GM18526 (cell line): ENCODE results near the gene RSAD2.

Experiments used
- POLR2A ChIP-seq: IDR thresholded peaks from 3 replicates; pipeline ENCODE4 v1.6.1; 2011; ENCODE audit not compliant: insufficient read length; ENCODE audit errors: extremely low read depth

Gene RSAD2

DNA sequence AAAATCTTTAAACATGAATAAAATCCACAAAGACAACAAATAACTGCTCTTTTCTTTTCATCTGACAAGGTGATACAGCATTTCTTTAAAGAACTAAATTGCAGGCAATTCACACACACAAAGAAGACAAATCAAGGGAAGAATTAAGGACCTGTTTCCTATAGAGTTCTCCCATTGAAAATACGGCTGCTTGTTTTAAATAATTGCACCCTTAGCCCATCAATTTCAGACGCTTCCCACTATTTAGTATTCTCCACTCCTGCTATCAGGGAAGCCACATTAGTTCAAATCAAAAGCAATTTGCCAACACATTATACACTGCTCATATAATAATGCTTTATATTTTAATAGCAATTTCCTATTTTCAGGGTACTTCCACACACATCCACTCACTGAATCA, 23.2 kb upstream of the RSAD2 start:
- no peak for TF ChIP-seq POLR2A

GRCh38 chr2:6855860-6856547, 21.6 kb upstream of the RSAD2 start:
- TF ChIP-seq POLR2A, result no peak

- TF ChIP-seq POLR2A, result no peak
These were observed 21.0 kb upstream of the RSAD2 start for GRCh38 chr2:6856548-6856920.

- no peak for TF ChIP-seq POLR2A
These were observed 17.3 kb upstream of the RSAD2 start for GRCh38 chr2:6860296-6860695.

- TF ChIP-seq POLR2A, result no peak
These were observed 13.8 kb upstream of the RSAD2 start for GRCh38 chr2:6863792-6864191.

DNA sequence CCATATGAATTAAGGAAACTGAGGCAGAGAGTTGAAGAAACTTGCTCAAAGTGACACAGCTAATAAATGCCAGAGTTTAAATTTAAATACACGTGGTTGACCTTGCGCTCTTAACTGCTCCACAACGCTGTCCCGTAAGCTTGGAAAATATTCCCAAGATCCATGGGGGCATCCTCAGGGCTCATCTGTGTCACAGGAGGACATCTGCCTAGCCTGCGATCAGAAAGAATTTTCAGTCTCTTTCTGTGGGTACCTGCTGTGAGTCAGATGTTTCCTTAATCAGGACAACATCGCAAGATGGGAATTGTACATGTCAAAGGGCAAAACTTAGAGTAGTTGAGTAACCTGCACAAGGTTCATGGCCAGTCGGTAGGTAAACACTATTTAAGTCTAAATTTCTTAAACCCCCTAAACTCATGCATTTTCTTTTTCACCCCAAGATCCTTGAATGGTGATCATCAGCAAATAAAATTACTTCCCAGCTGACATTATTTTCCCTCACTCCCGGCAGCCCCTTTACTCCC, 13.3 kb upstream of the RSAD2 start:
- TF ChIP-seq POLR2A, result no peak

DNA sequence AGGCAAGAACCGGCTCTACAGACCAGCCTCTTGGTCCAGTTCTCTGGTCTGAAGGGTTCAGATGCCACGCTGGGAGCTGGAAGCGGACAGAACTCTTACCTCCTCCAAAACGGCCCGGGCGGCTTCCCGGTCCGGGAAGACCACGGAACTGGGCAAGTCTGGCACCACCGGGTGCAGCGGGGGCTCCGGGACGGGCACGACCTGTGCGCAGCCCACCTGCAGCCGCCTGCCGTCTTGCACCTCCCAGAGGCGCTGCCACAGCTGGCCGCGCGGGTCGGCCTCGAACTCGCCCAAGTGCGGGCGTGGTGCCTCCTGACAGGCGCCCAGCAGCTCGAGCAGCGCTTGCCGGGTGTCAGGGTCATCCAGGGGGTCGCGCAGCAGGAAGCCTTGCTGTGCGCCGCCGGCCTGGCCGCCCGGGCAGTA, 12.6 kb upstream of the RSAD2 start:
- TF ChIP-seq POLR2A, result no peak

- peak; percentile 84 for TF ChIP-seq POLR2A
These were observed 12.0 kb upstream of the RSAD2 start, which contains the start of gene CMPK2 for GRCh38 chr2:6865346-6866274. TSS of gene CMPK2 (minus strand) at chr2:6865907. CDS start at chr2:6865696, 211 bp downstream.

- peak; percentile 56 for TF ChIP-seq POLR2A
These were observed 11.3 kb upstream of the RSAD2 start for GRCh38 chr2:6866275-6866671.

GRCh38 chr2:6866982-6867381, 10.6 kb upstream of the RSAD2 start:
- TF ChIP-seq POLR2A, result no peak

GRCh38 chr2:6872394-6872793, 5.2 kb upstream of the RSAD2 start:
- no peak for TF ChIP-seq POLR2A

- TF ChIP-seq POLR2A, result no peak
These were observed 3.5 kb upstream of the RSAD2 start for GRCh38 chr2:6874032-6874431.

DNA sequence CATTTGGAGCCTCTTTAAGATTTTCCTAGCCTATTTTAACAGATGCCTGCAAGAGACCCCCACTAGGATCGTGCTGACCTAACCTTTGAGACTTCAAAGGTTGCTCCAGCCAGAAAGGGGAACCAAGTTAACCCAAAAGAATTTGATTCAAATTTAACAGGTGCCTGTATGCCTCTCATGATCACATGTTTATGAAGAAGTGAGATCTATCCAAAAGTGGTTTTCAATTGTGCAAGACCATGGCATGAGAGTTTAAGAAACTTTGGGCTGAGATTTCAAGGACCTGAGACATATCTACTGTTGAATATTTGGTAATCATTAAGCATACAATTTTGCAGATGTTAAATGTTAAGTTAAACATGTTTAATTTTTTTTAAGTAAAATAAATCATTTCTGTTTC, 1.3 kb upstream of the RSAD2 start:
- no peak for TF ChIP-seq POLR2A

- no peak for TF ChIP-seq POLR2A
These were observed 972 bp downstream of the RSAD2 start for GRCh38 chr2:6878549-6878948.

DNA sequence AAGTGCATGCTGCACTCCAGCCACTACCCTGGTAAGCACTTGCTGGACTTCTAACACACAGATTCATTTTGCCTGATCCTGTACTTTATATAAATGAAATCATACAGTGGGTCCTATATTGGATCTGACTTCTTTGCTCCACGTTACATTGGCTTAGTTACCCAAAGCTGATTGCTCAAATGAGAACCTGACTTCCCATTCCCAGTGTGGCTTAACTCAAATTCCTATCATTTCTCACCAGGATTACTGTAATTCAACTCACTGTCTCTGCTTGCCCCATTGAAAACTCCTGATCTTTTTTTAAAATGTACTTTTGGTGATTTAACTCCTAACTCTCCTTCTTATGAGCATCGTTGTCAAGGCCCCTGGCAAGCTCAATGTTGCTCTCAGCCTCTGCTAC, 1.4 kb downstream of the RSAD2 start:
- TF ChIP-seq POLR2A, result no peak

GRCh38 chr2:6880200-6880733, 2.7 kb downstream of the RSAD2 start:
- TF ChIP-seq POLR2A, result no peak

- no peak for TF ChIP-seq POLR2A
These were observed 3.5 kb downstream of the RSAD2 start for GRCh38 chr2:6881046-6881445.
